ENCODE results near the gene ZBTB5. TPM values are rescaled to one million over a fixed set of nuclear protein-coding genes. Genes with fewer than 3 reads are reported as not detected.

ZBTB5 gene
- total and polyA plus RNA-seq, 2 donors (not counting 1 experiment from before 2014, with no cell fraction given), result 5.1 to 7.3 TPM

DNA sequence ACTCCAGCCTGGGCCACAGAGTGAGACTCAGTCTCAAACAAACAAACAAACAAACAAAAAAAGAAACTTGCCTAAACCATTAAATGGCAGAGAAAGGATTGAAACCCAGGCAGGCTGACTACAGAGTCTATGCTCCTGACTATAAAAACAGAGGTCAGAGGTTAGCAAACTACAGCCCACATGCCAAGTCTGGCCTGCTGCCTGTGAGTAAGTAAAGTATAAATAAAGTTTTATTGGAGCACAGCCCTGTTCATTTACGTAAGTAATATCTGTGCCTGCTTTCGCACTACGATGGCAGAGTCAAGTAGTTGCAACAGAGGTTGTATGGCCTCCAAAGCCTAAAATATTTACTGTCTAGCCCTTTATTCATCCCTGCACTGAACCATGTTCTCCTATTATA is 32.1 kb upstream of the ZBTB5 start:
- Histone ChIP-seq H3K36me3 (ENCODE audit: control insufficient read depth, insufficient read depth, low read length) (peaks cover 23% of the 10 kb centered on the region), H3K27me3 (ENCODE audit: control insufficient read depth, insufficient read depth, low read length) (no peaks in the 10 kb centered on the region), H3K9ac (ENCODE audit: insufficient read depth, low read length) (no peak overlapping the region), H3K4me2 (ENCODE audit: extremely low read depth, insufficient read depth, low read length) (no peak overlapping the region), H3K9me3 (ENCODE audit: control insufficient read depth, insufficient read depth, low read depth, low read length) (no peaks in the 10 kb centered on the region), H2AFZ (ENCODE audit: low read length) (no peak overlapping the region), H3K79me2 (ENCODE audit: control insufficient read depth, insufficient read depth, low read length) (no peaks in the 10 kb centered on the region), H3K27ac (ENCODE audit: insufficient read depth, low read length) (no peak overlapping the region), H4K20me1 (ENCODE audit: control insufficient read depth, extremely low read depth, insufficient read depth, low read length) (no peaks in the 10 kb centered on the region), H3K4me3 (replicated peaks in 1 of 4; ENCODE audit: control extremely low read depth in 1 of 4, insufficient read depth in 1 of 4, low read depth in 3 of 4, low read length in 4 of 4) (no peak overlapping the region), H3K4me1 (ENCODE audit: control insufficient read depth, extremely low read depth, insufficient read depth, low read length) (no peaks in the 10 kb centered on the region)
- DNase-seq (ENCODE audit: low read depth in 2 of 2), result no peak
- TF ChIP-seq EZH2 (IDR thresholded peaks at IDR 0.05; ENCODE audit: low read length, missing control alignments), result no peak
- TF ChIP-seq, protein P1, sequence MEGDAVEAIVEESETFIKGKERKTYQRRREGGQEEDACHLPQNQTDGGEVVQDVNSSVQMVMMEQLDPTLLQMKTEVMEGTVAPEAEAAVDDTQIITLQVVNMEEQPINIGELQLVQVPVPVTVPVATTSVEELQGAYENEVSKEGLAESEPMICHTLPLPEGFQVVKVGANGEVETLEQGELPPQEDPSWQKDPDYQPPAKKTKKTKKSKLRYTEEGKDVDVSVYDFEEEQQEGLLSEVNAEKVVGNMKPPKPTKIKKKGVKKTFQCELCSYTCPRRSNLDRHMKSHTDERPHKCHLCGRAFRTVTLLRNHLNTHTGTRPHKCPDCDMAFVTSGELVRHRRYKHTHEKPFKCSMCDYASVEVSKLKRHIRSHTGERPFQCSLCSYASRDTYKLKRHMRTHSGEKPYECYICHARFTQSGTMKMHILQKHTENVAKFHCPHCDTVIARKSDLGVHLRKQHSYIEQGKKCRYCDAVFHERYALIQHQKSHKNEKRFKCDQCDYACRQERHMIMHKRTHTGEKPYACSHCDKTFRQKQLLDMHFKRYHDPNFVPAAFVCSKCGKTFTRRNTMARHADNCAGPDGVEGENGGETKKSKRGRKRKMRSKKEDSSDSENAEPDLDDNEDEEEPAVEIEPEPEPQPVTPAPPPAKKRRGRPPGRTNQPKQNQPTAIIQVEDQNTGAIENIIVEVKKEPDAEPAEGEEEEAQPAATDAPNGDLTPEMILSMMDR (conservative IDR thresholded peaks at IDR 0.05 in 1 of 2, IDR thresholded peaks at IDR 0.05 in 1 of 2; ENCODE audit: low read depth in 1 of 2, low read length in 2 of 2), result no peak

- DNase-seq (ENCODE audit: low read depth in 2 of 2), result no peak
- no peaks in the 10 kb centered on the region for H3K9me3 ChIP-seq (ENCODE audit: control insufficient read depth, insufficient read depth, low read depth, low read length)
- no peak overlapping the region for H2AFZ ChIP-seq (ENCODE audit: low read length)
- H3K4me1 ChIP-seq (ENCODE audit: control insufficient read depth, extremely low read depth, insufficient read depth, low read length), result no peaks in the 10 kb centered on the region
- H3K9ac ChIP-seq (ENCODE audit: insufficient read depth, low read length), result no peak overlapping the region
- H4K20me1 ChIP-seq (ENCODE audit: control insufficient read depth, extremely low read depth, insufficient read depth, low read length), result no peaks in the 10 kb centered on the region
- H3K36me3 ChIP-seq (ENCODE audit: control insufficient read depth, insufficient read depth, low read length), result peaks cover 23% of the 10 kb centered on the region
- H3K27ac ChIP-seq (ENCODE audit: insufficient read depth, low read length), result no peak overlapping the region
- no peak overlapping the region for H3K4me2 ChIP-seq (ENCODE audit: extremely low read depth, insufficient read depth, low read length)
- no peak overlapping the region for H3K4me3 ChIP-seq (replicated peaks in 1 of 4; ENCODE audit: control extremely low read depth in 1 of 4, insufficient read depth in 1 of 4, low read depth in 3 of 4, low read length in 4 of 4)
- TF ChIP-seq, protein P1 (conservative IDR thresholded peaks at IDR 0.05 in 1 of 2, IDR thresholded peaks at IDR 0.05 in 1 of 2; ENCODE audit: low read depth in 1 of 2, low read length in 2 of 2), result no peak
- TF ChIP-seq EZH2 (IDR thresholded peaks at IDR 0.05; ENCODE audit: low read length, missing control alignments), result no peak
- no peaks in the 10 kb centered on the region for H3K27me3 ChIP-seq (ENCODE audit: control insufficient read depth, insufficient read depth, low read length)
- no peaks in the 10 kb centered on the region for H3K79me2 ChIP-seq (ENCODE audit: control insufficient read depth, insufficient read depth, low read length)
These were observed 30.8 kb upstream of the ZBTB5 start for GRCh38 chr9:37496020-37496419.

GRCh38 chr9:37495571-37495970 is 30.3 kb upstream of the ZBTB5 start:
- Histone ChIP-seq H3K4me3 (replicated peaks in 1 of 4; ENCODE audit: control extremely low read depth in 1 of 4, insufficient read depth in 1 of 4, low read depth in 3 of 4, low read length in 4 of 4) (no peak overlapping the region), H2AFZ (ENCODE audit: low read length) (no peak overlapping the region), H3K79me2 (ENCODE audit: control insufficient read depth, insufficient read depth, low read length) (no peaks in the 10 kb centered on the region), H3K4me2 (ENCODE audit: extremely low read depth, insufficient read depth, low read length) (no peak overlapping the region), H3K9ac (ENCODE audit: insufficient read depth, low read length) (no peak overlapping the region), H3K4me1 (ENCODE audit: control insufficient read depth, extremely low read depth, insufficient read depth, low read length) (no peaks in the 10 kb centered on the region), H3K27ac (ENCODE audit: insufficient read depth, low read length) (no peak overlapping the region), H3K27me3 (ENCODE audit: control insufficient read depth, insufficient read depth, low read length) (no peaks in the 10 kb centered on the region), H3K9me3 (ENCODE audit: control insufficient read depth, insufficient read depth, low read depth, low read length) (no peaks in the 10 kb centered on the region), H3K36me3 (ENCODE audit: control insufficient read depth, insufficient read depth, low read length) (peaks cover 20% of the 10 kb centered on the region), H4K20me1 (ENCODE audit: control insufficient read depth, extremely low read depth, insufficient read depth, low read length) (no peaks in the 10 kb centered on the region)
- TF ChIP-seq EZH2 (IDR thresholded peaks at IDR 0.05; ENCODE audit: low read length, missing control alignments), result no peak
- TF ChIP-seq, protein P1 (conservative IDR thresholded peaks at IDR 0.05 in 1 of 2, IDR thresholded peaks at IDR 0.05 in 1 of 2; ENCODE audit: low read depth in 1 of 2, low read length in 2 of 2), result no peak
- DNase-seq (ENCODE audit: low read depth in 2 of 2), result no peak

Measured in fibroblast of lung (primary cell).